GM12892 (cell line): Measurements from ENCODE around the gene PDHX.
A peak's percentile ranks its signal among the peaks of the same experiment; 100 is the strongest.

Experiments
- DNase-seq: peaks from one replicate; pipeline ENCODE4 v3.0.0; 2011; ENCODE audit not compliant: insufficient read length
- FAIRE-seq: peaks from 2 replicates; lab custom pipeline; 2011; peaks lifted over from hg19 to GRCh38; lab: Jason Lieb, UNC
- POLR2A ChIP-seq: IDR thresholded peaks from 2 replicates; pipeline ENCODE4 v1.6.1; 2011; ENCODE audit warnings: low read depth, low read length, control low read depth
- POLR2AphosphoS5 ChIP-seq: IDR thresholded peaks from 2 replicates; pipeline ENCODE4 v1.6.1; 2011; ENCODE audit warnings: low read depth, low read length, control low read depth
- TAF1 ChIP-seq: IDR thresholded peaks from 2 replicates; pipeline ENCODE4 v1.6.1; 2011; ENCODE audit warnings: low read depth, mild to moderate bottlenecking, control low read depth, low read length, borderline replicate concordance

PDHX gene

DNA sequence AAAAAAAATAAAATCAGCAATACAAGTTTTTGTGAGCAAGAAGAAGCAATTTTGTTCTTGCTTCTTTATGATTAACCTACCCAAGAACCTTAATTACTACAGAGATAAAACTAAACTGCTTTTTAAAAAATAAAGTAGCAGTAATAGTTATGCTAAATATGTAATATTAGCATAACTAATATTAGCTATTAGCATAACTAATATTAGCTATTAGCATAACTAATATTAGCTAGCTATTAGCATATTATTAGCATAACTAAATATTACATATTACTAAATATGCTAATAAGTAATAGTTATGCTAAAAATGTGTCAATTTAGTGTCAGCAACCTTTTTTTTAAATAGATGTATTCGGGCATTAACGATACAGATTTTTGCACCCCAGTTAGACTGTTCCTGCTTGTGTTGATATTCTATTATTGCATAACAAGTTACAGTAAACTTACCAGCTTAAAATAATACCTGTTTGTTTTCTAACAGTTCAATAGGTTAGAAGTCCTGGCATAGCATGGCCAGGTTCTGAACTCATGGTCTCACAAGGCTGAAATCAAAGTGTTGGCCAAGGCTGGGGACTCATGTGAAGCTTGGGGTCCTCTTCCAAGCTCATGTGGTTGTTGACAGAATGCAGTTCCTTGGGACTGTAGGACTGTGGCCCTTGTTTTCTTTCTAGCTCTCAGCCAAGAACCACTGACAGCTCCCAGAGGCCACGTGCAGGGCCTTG, 48.4 kb downstream of the PDHX start:
- FAIRE-seq (peak; percentile 73), DNase-seq (no peak)
- TF ChIP-seq POLR2AphosphoS5 (no peak), POLR2A (no peak), TAF1 (no peak)

DNA sequence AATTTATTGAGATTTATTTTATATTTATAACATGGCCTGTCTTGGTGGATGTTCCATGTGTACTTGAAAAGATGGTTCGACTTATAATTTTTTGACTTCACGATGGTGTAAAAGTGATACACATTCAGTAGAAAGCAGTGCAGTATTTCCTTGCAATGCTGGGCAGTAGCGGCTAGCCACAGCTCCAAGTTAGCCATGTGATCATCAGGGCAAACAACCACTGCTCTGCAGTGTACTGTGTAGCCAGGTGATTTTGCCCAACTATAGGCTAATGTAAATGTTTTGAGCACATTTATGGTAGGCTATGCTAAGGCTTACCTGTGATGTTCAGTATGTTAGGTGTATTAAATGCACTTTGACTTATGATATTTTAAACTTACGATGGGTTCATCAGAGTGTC, 52.4 kb downstream of the PDHX start:
- TF ChIP-seq POLR2A (no peak), POLR2AphosphoS5 (no peak), TAF1 (no peak)
- FAIRE-seq (peak; percentile 17), DNase-seq (no peak)

DNA sequence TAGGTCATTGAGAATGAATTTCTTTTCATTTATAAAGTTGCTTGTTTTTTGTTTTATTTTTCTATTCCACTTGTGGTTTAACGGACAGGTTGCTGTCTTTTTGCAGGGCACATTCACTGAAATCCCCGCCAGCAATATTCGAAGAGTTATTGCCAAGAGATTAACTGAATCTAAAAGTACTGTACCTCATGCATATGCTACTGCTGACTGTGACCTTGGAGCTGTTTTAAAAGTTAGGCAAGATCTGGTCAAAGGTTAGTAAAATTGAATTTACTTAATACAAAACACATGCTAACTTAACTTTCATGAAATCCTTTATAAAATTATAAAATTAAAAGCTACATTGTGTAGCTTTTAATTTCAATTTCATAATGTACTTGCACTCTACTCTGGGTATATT, 53.6 kb downstream of the PDHX start:
- FAIRE-seq = no peak
- no peak for TF ChIP-seq TAF1
- TF ChIP-seq POLR2AphosphoS5 = no peak
- TF ChIP-seq POLR2A = no peak

DNA sequence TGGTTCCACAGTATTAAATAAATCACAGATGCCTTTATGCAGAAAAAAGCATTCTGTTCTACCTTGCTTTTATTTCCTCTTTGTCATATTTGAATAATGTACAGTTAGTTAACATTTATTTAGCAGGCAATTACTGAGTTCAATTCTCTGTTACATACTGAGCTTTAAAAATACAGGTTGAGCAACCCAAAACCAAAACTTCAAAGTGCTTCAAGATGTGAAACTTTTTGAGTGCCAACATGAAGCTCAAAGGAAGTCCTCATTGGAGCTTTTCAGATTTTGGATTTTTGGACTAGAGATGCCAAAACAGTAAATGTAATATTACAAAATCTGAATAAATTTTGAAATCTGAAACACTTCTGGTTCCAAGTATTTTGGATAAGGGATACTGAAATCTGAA, 54.1 kb downstream of the PDHX start:
- no peak for TF ChIP-seq POLR2A
- no peak for TF ChIP-seq TAF1
- TF ChIP-seq POLR2AphosphoS5 = no peak
- DNase-seq (no peak), FAIRE-seq (peak; percentile 5)

More for the DNA sequence above, 53.6 kb downstream of the PDHX start:
- no peak for DNase-seq

DNA sequence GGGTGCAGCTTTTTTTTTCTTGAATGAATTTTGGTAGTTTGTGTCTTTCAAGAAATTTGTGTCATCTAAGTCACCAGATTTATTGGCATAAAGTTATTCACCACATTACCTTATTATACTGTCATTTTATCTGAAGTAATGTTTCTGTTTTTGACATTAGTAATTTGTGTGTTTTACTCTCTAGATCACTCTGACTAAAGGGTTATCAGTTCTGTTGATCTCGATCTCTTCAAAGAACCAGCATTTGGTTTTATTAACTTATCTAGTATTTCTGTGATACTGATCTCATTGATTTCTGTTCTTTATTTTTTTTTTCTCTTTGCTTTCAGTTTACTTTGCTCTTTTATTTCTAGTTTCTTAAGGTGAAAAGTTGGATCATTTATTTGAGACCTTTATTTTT, 55.5 kb downstream of the PDHX start:
- no peak for FAIRE-seq
- no peak for DNase-seq
- TF ChIP-seq POLR2A = no peak
- TF ChIP-seq TAF1 = no peak
- no peak for TF ChIP-seq POLR2AphosphoS5

DNA sequence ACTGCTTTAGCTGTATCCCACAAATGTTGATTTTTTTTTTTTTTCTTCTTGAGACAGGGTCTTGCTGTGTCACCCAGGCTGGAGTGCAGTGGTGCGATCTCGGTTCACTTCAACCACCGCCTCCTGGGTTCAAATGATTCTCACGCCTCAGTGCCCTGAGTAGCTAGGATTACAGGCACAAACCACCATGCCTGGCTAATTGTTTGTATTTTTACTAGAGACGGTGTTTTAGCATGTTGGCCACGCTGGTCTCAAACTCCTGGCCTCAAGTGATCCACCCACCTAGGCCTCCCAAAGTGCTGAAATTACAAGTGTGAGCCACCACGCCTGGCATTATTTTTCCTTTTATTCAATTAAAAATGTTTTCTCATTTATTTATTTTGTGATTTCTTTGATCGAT, 55.9 kb downstream of the PDHX start:
- no peak for FAIRE-seq
- no peak for TF ChIP-seq POLR2AphosphoS5
- TF ChIP-seq POLR2A = no peak
- no peak for TF ChIP-seq TAF1
- no peak for DNase-seq

DNA sequence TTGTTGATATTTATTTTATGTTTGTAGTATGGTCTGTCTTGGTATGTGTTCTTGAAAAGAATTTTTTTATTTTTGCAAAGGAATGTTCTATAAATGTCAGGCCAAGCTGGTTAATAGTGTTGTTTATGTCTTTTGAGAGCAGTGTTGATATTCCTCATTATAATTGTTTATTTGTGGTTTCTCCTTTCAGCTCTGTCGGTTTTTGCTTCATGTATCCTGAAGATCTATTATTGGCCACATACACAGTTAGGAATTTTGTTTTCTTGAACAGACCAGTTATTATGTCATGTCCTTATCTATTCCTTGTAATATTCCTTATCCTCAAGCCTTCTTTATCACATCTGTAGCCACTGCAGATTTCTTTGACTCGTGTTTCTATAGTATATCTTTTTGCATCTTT, 56.5 kb downstream of the PDHX start:
- no peak for TF ChIP-seq POLR2A
- TF ChIP-seq TAF1 = no peak
- TF ChIP-seq POLR2AphosphoS5 = no peak
- FAIRE-seq = no peak
- DNase-seq = no peak

DNA sequence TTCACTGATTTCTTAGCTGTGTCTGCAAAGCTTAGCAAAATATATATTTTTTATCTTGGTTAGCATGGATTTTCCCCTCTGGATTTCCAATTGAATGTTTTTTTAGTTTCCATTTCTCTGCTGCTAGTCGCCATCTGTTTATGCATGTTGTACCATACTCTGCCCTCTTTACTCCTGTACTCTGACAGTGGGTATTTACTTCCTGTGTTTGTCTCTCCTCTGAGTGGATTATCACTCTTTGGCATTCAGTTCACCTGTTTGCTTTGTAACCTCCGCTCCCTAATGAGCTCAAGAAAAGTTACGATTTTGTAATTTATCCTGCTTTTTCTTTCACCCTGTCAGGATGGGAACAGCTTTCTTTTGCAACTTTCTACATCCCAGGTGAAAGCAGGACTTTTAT, 59.1 kb downstream of the PDHX start:
- TF ChIP-seq POLR2AphosphoS5 = no peak
- TF ChIP-seq TAF1 = no peak
- no peak for TF ChIP-seq POLR2A
- FAIRE-seq = no peak
- no peak for DNase-seq

DNA sequence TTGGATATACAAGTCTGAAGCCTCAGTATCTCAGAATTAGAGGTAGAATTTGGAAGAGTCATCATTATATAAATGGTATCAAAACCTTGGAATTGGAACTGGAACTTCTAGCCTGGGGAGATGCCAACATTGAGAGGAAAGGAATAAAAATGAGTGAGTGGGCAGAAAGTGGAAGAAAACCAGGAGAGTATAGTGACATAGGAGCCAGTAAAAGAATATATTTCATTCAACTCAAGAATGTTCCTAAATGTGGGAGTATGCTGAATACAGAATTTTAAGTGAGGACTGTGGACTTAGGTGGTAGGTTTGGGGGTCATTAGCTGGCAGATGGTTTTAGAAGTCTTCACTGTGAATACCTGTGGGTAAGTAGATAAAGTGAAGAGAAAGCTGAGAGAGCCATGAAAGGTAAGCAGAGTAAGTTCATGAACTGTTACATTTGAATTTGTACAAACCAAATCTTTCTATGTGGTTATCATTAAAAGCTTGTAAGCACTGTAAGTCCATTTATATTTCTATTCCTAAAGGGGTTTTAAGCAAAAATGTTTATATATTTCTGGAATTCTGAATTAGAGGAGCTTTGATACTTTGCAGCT, 60.2 kb downstream of the PDHX start:
- DNase-seq = no peak
- TF ChIP-seq POLR2A (no peak), TAF1 (no peak), POLR2AphosphoS5 (no peak)
- no peak for FAIRE-seq

DNA sequence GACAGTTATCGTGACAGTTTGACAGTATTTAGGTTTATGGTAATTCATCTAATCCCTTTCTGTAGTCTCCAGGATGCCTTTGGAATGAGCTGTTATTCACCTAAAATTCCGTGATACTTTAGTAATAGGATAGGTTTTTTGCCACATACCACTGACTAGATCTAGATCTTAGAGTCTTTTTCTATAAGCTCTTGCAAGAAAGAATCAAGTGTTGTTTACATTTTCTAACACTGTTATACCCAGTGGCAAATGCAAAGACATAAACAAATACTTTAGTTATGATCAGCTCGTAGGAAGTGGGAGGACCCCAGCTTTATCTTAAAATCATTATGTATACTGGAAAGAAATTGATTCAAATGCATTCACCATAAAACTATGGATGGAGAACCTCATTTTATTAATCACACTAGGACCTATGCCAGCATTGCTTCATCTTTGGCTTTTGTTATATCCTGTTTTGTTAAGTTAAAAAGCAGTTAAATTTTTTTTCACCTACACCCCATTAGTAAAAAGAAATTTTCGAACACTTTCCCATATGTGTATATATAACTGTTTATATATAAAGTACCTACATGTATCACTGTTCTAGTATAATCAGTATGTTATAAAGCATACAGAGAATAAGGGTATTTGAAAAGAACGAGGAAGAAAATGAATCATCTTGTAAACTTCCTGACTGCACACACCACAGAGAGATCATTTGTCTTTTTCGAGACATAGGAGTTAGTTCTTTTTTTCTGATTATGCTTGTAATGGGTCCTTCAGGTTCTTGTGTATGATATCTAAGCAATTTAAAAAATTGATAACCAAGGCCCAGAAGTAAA, 60.9 kb downstream of the PDHX start:
- no peak for DNase-seq
- TF ChIP-seq POLR2A (no peak), POLR2AphosphoS5 (no peak), TAF1 (no peak)
- FAIRE-seq = no peak

DNA sequence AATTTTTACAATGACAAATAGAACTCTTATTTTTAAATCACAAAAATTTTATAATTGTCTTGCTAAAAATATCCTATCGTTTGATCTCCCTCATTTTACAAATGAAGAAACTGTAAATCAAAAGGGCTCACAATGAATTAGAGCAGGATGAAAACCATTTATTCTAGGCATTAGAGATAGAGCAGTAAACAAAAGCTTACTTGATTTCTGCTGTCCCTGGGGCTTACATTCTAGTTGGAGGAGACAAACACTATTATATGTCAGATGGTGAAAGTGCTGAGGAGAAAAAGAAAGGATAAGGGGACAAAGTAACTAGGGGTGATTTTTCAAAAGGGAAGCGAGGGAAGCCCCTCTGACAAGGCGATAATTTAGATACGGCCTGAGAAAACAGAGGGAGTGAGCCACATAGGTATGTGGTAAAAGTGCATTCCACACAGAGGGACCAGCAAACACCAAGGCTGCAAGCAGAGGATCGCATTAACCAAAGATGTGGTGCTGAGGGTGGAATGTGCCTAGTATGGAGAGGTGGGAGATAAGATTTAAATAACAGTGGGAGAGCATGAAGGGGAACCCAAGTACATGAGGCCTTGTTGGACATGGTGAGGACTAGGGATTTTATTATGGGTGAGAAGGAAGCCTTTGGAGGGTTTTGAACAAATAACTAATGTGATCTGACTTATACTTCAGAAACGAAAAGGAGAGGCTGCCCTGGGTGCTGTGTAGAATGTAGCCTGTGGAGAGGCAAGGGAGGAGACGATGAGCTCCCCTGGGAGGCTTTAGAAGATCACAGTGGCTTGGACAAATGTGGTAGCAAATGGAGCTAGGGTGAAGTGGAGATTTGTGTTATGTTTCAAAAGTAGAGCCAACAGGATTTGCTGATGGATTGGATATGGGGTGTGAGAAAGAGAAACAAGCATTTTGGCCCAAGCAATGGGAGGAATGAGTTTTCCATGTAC, 62.1 kb downstream of the PDHX start:
- no peak for TF ChIP-seq POLR2A
- FAIRE-seq (peak; percentile 50), DNase-seq (no peak)
